ENCODE results near the gene FBLN1.

Gene FBLN1

GRCh38 chr22:45576730-45577464 is 74.2 kb downstream of the FBLN1 start:
- no peak for DNase-seq
- TF ChIP-seq GATA1 (IDR thresholded peaks at IDR 0.05; ENCODE audit: low read depth, low read length) (no peak), POLR2A (IDR thresholded peaks at IDR 0.05; ENCODE audit: low read length) (no peak)

GRCh38 chr22:45577746-45578523 is 75.3 kb downstream of the FBLN1 start:
- no peak for TF ChIP-seq POLR2A (IDR thresholded peaks at IDR 0.05; ENCODE audit: low read length)
- no peak for TF ChIP-seq GATA1 (IDR thresholded peaks at IDR 0.05; ENCODE audit: low read depth, low read length)
- peak; percentile 78 to 90 for DNase-seq

- TF ChIP-seq GATA1 (IDR thresholded peaks at IDR 0.05; ENCODE audit: low read depth, low read length) (no peak), POLR2A (IDR thresholded peaks at IDR 0.05; ENCODE audit: low read length) (no peak)
Observed at GRCh38 chr22:45578524-45579147, 76.0 kb downstream of the FBLN1 start.

GRCh38 chr22:45579306-45579705 is 76.6 kb downstream of the FBLN1 start:
- no peak for DNase-seq
- TF ChIP-seq POLR2A (IDR thresholded peaks at IDR 0.05; ENCODE audit: low read length) (no peak), GATA1 (IDR thresholded peaks at IDR 0.05; ENCODE audit: low read depth, low read length) (no peak)

More at GRCh38 chr22:45578524-45579147, 76.0 kb downstream of the FBLN1 start:
- no peak for DNase-seq

- DNase-seq, result no peak
- TF ChIP-seq GATA1 (IDR thresholded peaks at IDR 0.05; ENCODE audit: low read depth, low read length) (no peak), POLR2A (IDR thresholded peaks at IDR 0.05; ENCODE audit: low read length) (no peak)
Observed at GRCh38 chr22:45579806-45580725, 77.4 kb downstream of the FBLN1 start.

GRCh38 chr22:45580726-45581381 is 78.2 kb downstream of the FBLN1 start:
- DNase-seq, result no peak
- TF ChIP-seq POLR2A (IDR thresholded peaks at IDR 0.05; ENCODE audit: low read length) (no peak), GATA1 (IDR thresholded peaks at IDR 0.05; ENCODE audit: low read depth, low read length) (no peak)

- no peak for DNase-seq
- TF ChIP-seq GATA1 (IDR thresholded peaks at IDR 0.05; ENCODE audit: low read depth, low read length) (no peak), POLR2A (IDR thresholded peaks at IDR 0.05; ENCODE audit: low read length) (no peak)
Observed at GRCh38 chr22:45581549-45582080, 78.9 kb downstream of the FBLN1 start.

GRCh38 chr22:45582236-45582954 is 79.7 kb downstream of the FBLN1 start:
- DNase-seq, result no peak
- no peak for TF ChIP-seq GATA1 (IDR thresholded peaks at IDR 0.05; ENCODE audit: low read depth, low read length)
- TF ChIP-seq POLR2A (IDR thresholded peaks at IDR 0.05; ENCODE audit: low read length), result no peak

GRCh38 chr22:45582955-45583320 is 80.3 kb downstream of the FBLN1 start:
- DNase-seq, result no peak
- no peak for TF ChIP-seq GATA1 (IDR thresholded peaks at IDR 0.05; ENCODE audit: low read depth, low read length)
- TF ChIP-seq POLR2A (IDR thresholded peaks at IDR 0.05; ENCODE audit: low read length), result no peak

- DNase-seq, result no peak
Observed at GRCh38 chr22:45583504-45583903, 80.8 kb downstream of the FBLN1 start.

GRCh38 chr22:45584121-45584570 is 81.5 kb downstream of the FBLN1 start:
- DNase-seq, result no peak
- TF ChIP-seq GATA1 (IDR thresholded peaks at IDR 0.05; ENCODE audit: low read depth, low read length), result no peak
- no peak for TF ChIP-seq POLR2A (IDR thresholded peaks at IDR 0.05; ENCODE audit: low read length)

More at GRCh38 chr22:45583504-45583903, 80.8 kb downstream of the FBLN1 start:
- TF ChIP-seq POLR2A (IDR thresholded peaks at IDR 0.05; ENCODE audit: low read length), result no peak
- TF ChIP-seq GATA1 (IDR thresholded peaks at IDR 0.05; ENCODE audit: low read depth, low read length), result no peak
